K562 (cell line): ENCODE results near the gene CCL27. TPM values are rescaled to one million over a fixed set of nuclear protein-coding genes. Genes with fewer than 3 reads are reported as not detected.

Source experiments
- ATAC-seq: fragments of 200-7000 bp; cut with Tn5 transposase; 3 replicates; pipeline ENCODE4 v1.9.1; 2020; ENCODE audit warnings: moderate library complexity
- BruUV-seq: library from RNA; stranded (reverse); fragments of 400-500 nt; replicated peaks from 2 replicates; lab custom pipeline; 2021; lab: Mats Ljungman, UMichigan
- CTCF ChIA-PET: fragments of 300-600 bp; formaldehyde crosslinking; extraction: SDS; loops from one replicate; lab custom pipeline; 2021; ENCODE audit warnings: low intra/inter-chr PET ratio; lab: Yijun Ruan, JAX
- POLR2A ChIA-PET: fragments of 300-600, 350-650 bp; sonication (Branson Sonifier 250); formaldehyde crosslinking; extraction: SDS; loops from one replicate; lab custom pipeline; 2021; ENCODE audit warnings: antibody characterized with exemption, inconsistent platforms; lab: Yijun Ruan, JAX
- DNase-seq, 4 experiments: peaks; one replicate each; pipeline versions ENCODE4 v3.0.0 to v3.0.0-alpha.2; 2011 to 2018; ENCODE audit warnings: low spot score in 3 of 4, mixed read lengths in 3 of 4; ENCODE audit errors: extremely low read depth in 1 of 4
- FAIRE-seq: peaks from 2 replicates; lab custom pipeline; 2011; peaks lifted over from hg19 to GRCh38; lab: Jason Lieb, UNC
- H2AFZ ChIP-seq: 2 replicates; pipeline ENCODE4 v1.6.0; 2011; ENCODE audit warnings: low read depth, low read length, control low read depth, inconsistent platforms
- H3K27ac ChIP-seq: fragments of 200-600 bp; 3 replicates; pipeline ENCODE4 v1.8.0; 2011; ENCODE audit warnings: low read depth, mild to moderate bottlenecking, control low read depth, inconsistent platforms, low read length, moderate library complexity, mixed read lengths; ENCODE audit errors: extremely low read depth
- H3K27me3 ChIP-seq, 2 experiments: fragments of 300-600 bp in 1 of 2; 2 replicates in 1 of 2; 3 replicates in 1 of 2; pipeline versions ENCODE4 v1.6.0 to v1.8.0; 2011; ENCODE audit warnings: inconsistent platforms in 2 of 2, low read length in 2 of 2, mild to moderate bottlenecking in 1 of 2, mixed read lengths in 1 of 2, moderate library complexity in 1 of 2; ENCODE audit not compliant: control insufficient read depth in 2 of 2, insufficient read depth in 2 of 2
- H3K36me3 ChIP-seq: fragments of 300-600 bp; 3 replicates; pipeline ENCODE4 v1.8.0; 2011; ENCODE audit warnings: mild to moderate bottlenecking, low read length, inconsistent platforms; ENCODE audit not compliant: control insufficient read depth, insufficient read depth
- H3K4me1 ChIP-seq, 2 experiments: fragments of 200-600 bp in 1 of 2; replicated peaks in 1 of 2; 2 replicates in 1 of 2; 3 replicates in 1 of 2; pipeline versions ENCODE4 v1.5.1 to v1.8.0; 2011; ENCODE audit warnings: inconsistent platforms in 2 of 2, low read length in 2 of 2, mild to moderate bottlenecking in 1 of 2, mixed read lengths in 1 of 2, moderate library complexity in 1 of 2; ENCODE audit not compliant: control insufficient read depth in 2 of 2, insufficient read depth in 2 of 2
- H3K4me2 ChIP-seq: 2 replicates; pipeline ENCODE4 v1.6.1; 2011; ENCODE audit warnings: low read length, control low read depth, inconsistent platforms, mixed read lengths; ENCODE audit not compliant: insufficient read depth
- H3K4me3 ChIP-seq: fragments of 200-600 bp; sonication (generic), shearing (Covaris generic); 2 replicates; pipeline ENCODE4 v1.5.1; 2016; ENCODE audit warnings: control low read depth, inconsistent platforms
- H3K79me2 ChIP-seq: fragments of 200-600 bp; 3 replicates; pipeline ENCODE4 v1.8.0; 2011; ENCODE audit warnings: low read length, inconsistent platforms; ENCODE audit not compliant: control insufficient read depth, insufficient read depth
- H3K9ac ChIP-seq, 2 experiments: 2 replicates each; pipeline versions ENCODE4 v1.6.0 to v1.6.1; 2011; ENCODE audit warnings: low read depth in 2 of 2, low read length in 2 of 2, control low read depth in 1 of 2, inconsistent platforms in 1 of 2, mild to moderate bottlenecking in 1 of 2, mixed read lengths in 1 of 2; ENCODE audit not compliant: insufficient read depth in 1 of 2
- H3K9me1 ChIP-seq: one replicate; pipeline ENCODE4 v1.6.0; 2011; ENCODE audit warnings: inconsistent platforms, mild to moderate bottlenecking, low read length, moderate library complexity; ENCODE audit not compliant: control insufficient read depth, insufficient read depth
- H3K9me3 ChIP-seq: replicated peaks from 2 replicates; pipeline ENCODE4 v1.5.1; 2011; ENCODE audit warnings: low read depth, low read length, inconsistent platforms; ENCODE audit not compliant: control insufficient read depth, insufficient read depth
- H4K20me1 ChIP-seq: replicated peaks from 2 replicates; pipeline ENCODE4 v1.6.1; 2011; ENCODE audit warnings: low read length, inconsistent platforms, mixed read lengths; ENCODE audit not compliant: control insufficient read depth, insufficient read depth
- CHD1 ChIP-seq: fragments of 200-600 bp; sonication (generic); IDR thresholded peaks from one replicate; pipeline ENCODE4 v1.6.1; 2012; ENCODE audit warnings: mild to moderate bottlenecking, moderate library complexity, low read length, inconsistent platforms
- NFATC3 ChIP-seq: fragments of 450-650 bp; IDR thresholded peaks from 2 replicates; pipeline ENCODE4 v1.6.1; 2017; ENCODE audit warnings: mild to moderate bottlenecking
- SNIP1 ChIP-seq: fragments of 450-650 bp; IDR thresholded peaks from 2 replicates; pipeline ENCODE4 v1.7.1; 2017; ENCODE audit warnings: low read depth, mild to moderate bottlenecking
- ZNF143 ChIP-seq: sonication (generic); formaldehyde crosslinking; IDR thresholded peaks from 2 replicates; pipeline ENCODE4 v1.9.0; 2022; ENCODE audit warnings: mild to moderate bottlenecking, missing genetic modification reagents
- WGBS: fragments of 100-300 bp; shearing (Covaris generic); methylation state at CpG from one replicate; pipeline ENCODE4 v1.1.6; 2016; ENCODE audit warnings: low coverage, mixed read lengths; ENCODE audit not compliant: insufficient coverage; ENCODE audit errors: missing lambda C conversion rate; 5-methylcytosine and 5-hydroxymethylcytosine counted together
- in situ Hi-C: fragments of 300-500 bp; cut with MboI; formaldehyde crosslinking; loops from 4 replicates; pipeline ENCODE4 v1.15.0; 2018; ENCODE audit warnings: inconsistent platforms, mixed read lengths
- intact Hi-C: fragments of 100-400 bp; cut with micrococcal nuclease; formaldehyde crosslinking; loops from 2 replicates; pipeline ENCODE4 v1.14.2; 2022
- polyA plus RNA-seq, 8 experiments: library from polyadenylated mRNA; depleted of rRNA in 4 of 8; stranded (reverse) in 5 of 8; unstranded in 3 of 8; fragments of >200 nt; fragmentation: Nextera tagmentation in 2 of 8; fragmentation: Illumina TruSeq in 1 of 8; extraction: Ambion mirVana in 2 of 8; extraction: Trizol in 1 of 8; gene quantifications; 2 replicates each; pipeline versions ENCODE4 v1.2.1 to v1.2.3, GENCODE V29; 2011 to 2014; ENCODE audit warnings: inconsistent platforms in 1 of 8, missing spikeins in 1 of 8
- total RNA-seq, 7 experiments: library from RNA; depleted of rRNA in 6 of 7; stranded (reverse); fragments of >200 nt in 6 of 7; fragmentation: Illumina TruSeq in 2 of 7; extraction: Trizol in 2 of 7; gene quantifications; 2 replicates each; pipeline versions ENCODE4 v1.2.1 to v1.2.3, GENCODE V29; 2011 to 2021; ENCODE audit warnings: low replicate concordance in 1 of 7

CCL27 gene
- total and polyA plus RNA-seq, 9 of the 15 experiments (the other 6 are each of a cell fraction or from before 2014, with no cell fraction given): 0.10 to 0.53 (median 0.27) TPM; not detected in 5

- no peak for DNase-seq
- H3K36me3 ChIP-seq: peaks cover 14% of the 10 kb centered on the region; the same call in 1 of the 3 replicates
- no peak overlapping the region for H2AFZ ChIP-seq
- peak overlapping the region; percentile 12; the same call in 1 of the 2 replicates for H3K4me3 ChIP-seq
- CTCF ChIA-PET: no interaction called here
- H3K27ac ChIP-seq: no peak overlapping the region
- H3K9ac ChIP-seq: peak overlapping the region in 1 of 2 experiments; percentile 77; a peak in 2 of 4 replicates
- H3K9me1 ChIP-seq: no peaks in the 10 kb centered on the region
- intact Hi-C loops: no loop called here
- no peak overlapping the region for H3K4me2 ChIP-seq
- WGBS: 90% methylated on average over 6 of the region's 14 CpGs
- 0 out of 2 replicates have a peak, but pooled peaks cover 4% of the 10 kb centered on the region for H4K20me1 ChIP-seq
- no peak for ATAC-seq
- POLR2A ChIA-PET: interaction anchor here (0.6 to 1.7 kb wide), 5 partner anchors 11 to 300 kb away, joined by 3 to 6 read pairs (median 4); partner anchors contain the start of gene GALT
- no peak for FAIRE-seq
- BruUV-seq: no TSS peak
- in situ Hi-C loops: no loop called here
- H3K79me2 ChIP-seq: peaks cover 18% of the 10 kb centered on the region
- TF ChIP-seq SNIP1: no peak
- TF ChIP-seq NFATC3: no peak
- TF ChIP-seq ZNF143: no peak
- no peak for TF ChIP-seq CHD1
- H3K4me1 ChIP-seq: peaks cover 5 to 23% of the 10 kb centered on the region in 2 experiments; a peak in 4 of 5 replicates
- peaks cover 0 to 3% of the 10 kb centered on the region in 2 experiments; a peak in 2 of 5 replicates for H3K27me3 ChIP-seq
- no peaks in the 10 kb centered on the region for H3K9me3 ChIP-seq
These were observed 26.9 kb downstream of the CCL27 start for GRCh38 chr9:34635556-34635955.
